ENCODE data around the gene RUNX1.

RUNX1 gene

DNA sequence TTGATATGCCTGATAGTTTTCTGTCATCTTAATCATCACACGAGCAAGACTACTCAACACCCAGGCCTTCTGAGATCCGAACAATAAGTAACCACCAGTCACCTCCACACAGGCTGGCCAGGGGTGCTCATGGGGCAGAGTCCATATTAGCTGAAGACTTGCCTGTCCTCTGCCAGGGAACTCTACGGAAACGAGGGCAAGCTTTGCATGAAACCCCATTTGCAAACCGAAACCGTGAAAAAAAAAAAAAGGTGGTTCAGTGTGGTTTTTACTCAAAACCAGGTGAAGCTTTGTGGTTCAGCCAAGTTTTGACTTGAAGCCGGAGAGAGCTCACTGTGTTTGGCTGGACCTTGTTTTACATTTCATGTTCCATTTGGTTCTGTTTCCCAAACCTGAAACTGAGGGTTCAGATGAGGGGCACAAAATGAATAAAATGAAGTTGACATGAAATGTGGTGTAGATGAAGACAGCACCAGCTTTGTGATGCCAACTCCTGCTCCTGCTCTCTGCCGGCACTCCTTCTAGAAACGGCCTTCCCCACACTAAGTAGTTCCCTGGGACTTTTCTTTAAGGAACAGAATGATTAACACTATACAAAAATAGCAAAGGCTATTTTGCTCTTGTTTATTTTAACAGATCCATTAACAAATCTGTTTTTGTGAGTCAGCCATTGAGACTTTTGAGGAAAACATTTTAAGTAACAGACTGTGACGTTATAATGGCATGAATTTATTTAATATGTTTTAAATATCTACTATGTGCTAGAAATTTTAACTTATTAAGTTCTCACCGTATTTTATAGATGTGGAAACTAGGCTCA is 74.7 kb downstream of the RUNX1 start:
- no peak overlapping the region for H3K4me3 ChIP-seq (ENCODE audit: low read depth, low read length)
- no peak for DNase-seq (ENCODE audit: low read depth)
- TF ChIP-seq MYC (IDR thresholded peaks at IDR 0.05; ENCODE audit: low read depth, low read length) (no peak), POLR2A (IDR thresholded peaks at IDR 0.05; ENCODE audit: extremely low read depth, insufficient read length) (no peak), MAX (IDR thresholded peaks at IDR 0.05; ENCODE audit: low read depth, low read length) (no peak), CTCF (IDR thresholded peaks at IDR 0.05; ENCODE audit: low read depth, low read length) (no peak)

GRCh38 chr21:34973685-34974084 is 75.4 kb downstream of the RUNX1 start:
- no peak for TF ChIP-seq CTCF (IDR thresholded peaks at IDR 0.05; ENCODE audit: low read depth, low read length)
- no peak for TF ChIP-seq MAX (IDR thresholded peaks at IDR 0.05; ENCODE audit: low read depth, low read length)
- no peak for TF ChIP-seq MYC (IDR thresholded peaks at IDR 0.05; ENCODE audit: low read depth, low read length)
- no peak for TF ChIP-seq POLR2A (IDR thresholded peaks at IDR 0.05; ENCODE audit: extremely low read depth, insufficient read length)
- no peak overlapping the region for H3K4me3 ChIP-seq (ENCODE audit: low read depth, low read length)
- no peak for DNase-seq (ENCODE audit: low read depth)

GRCh38 chr21:34971656-34972055 is 77.4 kb downstream of the RUNX1 start:
- no peak overlapping the region for H3K4me3 ChIP-seq (ENCODE audit: low read depth, low read length)
- no peak for TF ChIP-seq MYC (IDR thresholded peaks at IDR 0.05; ENCODE audit: low read depth, low read length)
- no peak for TF ChIP-seq CTCF (IDR thresholded peaks at IDR 0.05; ENCODE audit: low read depth, low read length)
- TF ChIP-seq POLR2A (IDR thresholded peaks at IDR 0.05; ENCODE audit: extremely low read depth, insufficient read length): no peak
- TF ChIP-seq MAX (IDR thresholded peaks at IDR 0.05; ENCODE audit: low read depth, low read length): no peak
- peak; percentile 34 for DNase-seq (ENCODE audit: low read depth)

GRCh38 chr21:34970566-34970965 is 78.5 kb downstream of the RUNX1 start:
- no peak for DNase-seq (ENCODE audit: low read depth)
- H3K4me3 ChIP-seq (ENCODE audit: low read depth, low read length): no peak overlapping the region
- TF ChIP-seq CTCF (IDR thresholded peaks at IDR 0.05; ENCODE audit: low read depth, low read length) (no peak), POLR2A (IDR thresholded peaks at IDR 0.05; ENCODE audit: extremely low read depth, insufficient read length) (no peak), MAX (IDR thresholded peaks at IDR 0.05; ENCODE audit: low read depth, low read length) (no peak), MYC (IDR thresholded peaks at IDR 0.05; ENCODE audit: low read depth, low read length) (no peak)

DNA sequence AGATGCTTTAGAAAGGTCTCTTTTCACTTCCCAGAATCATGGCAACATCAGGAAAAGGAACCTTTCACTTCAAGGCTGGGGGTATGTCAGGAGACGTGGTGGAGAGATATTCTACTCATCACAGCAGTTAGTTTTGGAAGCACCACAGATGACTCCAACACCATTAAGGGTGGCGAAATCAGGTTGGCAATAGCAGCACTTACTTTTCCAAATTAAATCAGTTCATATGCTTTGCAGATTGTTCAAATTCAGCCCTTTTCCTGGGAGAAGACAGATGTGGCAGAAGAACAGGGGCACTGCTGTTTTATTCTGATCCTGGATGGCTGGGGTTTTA is 79.0 kb downstream of the RUNX1 start:
- DNase-seq (ENCODE audit: low read depth): no peak
- H3K4me3 ChIP-seq (ENCODE audit: low read depth, low read length): no peak overlapping the region
- no peak for TF ChIP-seq CTCF (IDR thresholded peaks at IDR 0.05; ENCODE audit: low read depth, low read length)
- no peak for TF ChIP-seq POLR2A (IDR thresholded peaks at IDR 0.05; ENCODE audit: extremely low read depth, insufficient read length)
- no peak for TF ChIP-seq MYC (IDR thresholded peaks at IDR 0.05; ENCODE audit: low read depth, low read length)
- TF ChIP-seq MAX (IDR thresholded peaks at IDR 0.05; ENCODE audit: low read depth, low read length): no peak
